Loucy (cell line): ENCODE measurements around the gene IQCF5.

Experiments
- H2AFZ ChIP-seq: fragments of 200-600 bp; sonication (generic); 2 replicates; pipeline ENCODE4 v1.6.0; 2016; ENCODE audit warnings: antibody characterized with exemption, mild to moderate bottlenecking, low read length, moderate library complexity
- H3F3A ChIP-seq: fragments of 200-600 bp; 2 replicates; pipeline ENCODE4 v1.6.0; 2016; ENCODE audit warnings: antibody characterized with exemption, low read depth, mild to moderate bottlenecking
- H3K27me3 ChIP-seq: fragments of 200-600 bp; sonication (generic); 2 replicates; pipeline ENCODE4 v1.6.1; 2014; ENCODE audit warnings: low read length, mild to moderate bottlenecking; ENCODE audit not compliant: insufficient read depth, poor library complexity, severe bottlenecking
- H3K36me3 ChIP-seq: fragments of 200-600 bp; sonication (generic); 2 replicates; pipeline ENCODE4 v1.6.1; 2016; ENCODE audit warnings: low read length; ENCODE audit not compliant: insufficient read depth
- H3K4me1 ChIP-seq: fragments of 200-600 bp; sonication (generic); 2 replicates; pipeline ENCODE4 v1.5.1; 2014; ENCODE audit warnings: low read length, mild to moderate bottlenecking; ENCODE audit not compliant: insufficient read depth, poor library complexity, severe bottlenecking
- H3K4me2 ChIP-seq: fragments of 200-600 bp; sonication (generic); 2 replicates; pipeline ENCODE4 v1.6.0; 2014; ENCODE audit warnings: antibody characterized with exemption, low read length, low read depth, mild to moderate bottlenecking; ENCODE audit not compliant: poor library complexity, severe bottlenecking
- H3K4me3 ChIP-seq: fragments of 200-600 bp; sonication (generic); 2 replicates; pipeline ENCODE4 v1.5.1; 2014; ENCODE audit warnings: low read length, mild to moderate bottlenecking, mixed read lengths; ENCODE audit not compliant: poor library complexity, severe bottlenecking
- H3K79me2 ChIP-seq: fragments of 200-600 bp; sonication (generic); 2 replicates; pipeline ENCODE4 v1.6.1; 2014; ENCODE audit warnings: low read length; ENCODE audit not compliant: insufficient read depth
- H3K9ac ChIP-seq: fragments of 200-600 bp; sonication (generic); 2 replicates; pipeline ENCODE4 v1.6.0; 2014; ENCODE audit warnings: mild to moderate bottlenecking, low read depth, low read length, moderate library complexity; ENCODE audit not compliant: poor library complexity, severe bottlenecking
- H3K9me2 ChIP-seq: fragments of 200-600 bp; sonication (generic); replicated peaks from 2 replicates; pipeline ENCODE4 v1.6.1; 2016; ENCODE audit warnings: low read depth, low read length, mixed read lengths
- H3K9me3 ChIP-seq: fragments of 200-600 bp; sonication (generic); 2 replicates; pipeline ENCODE4 v1.6.1; 2014; ENCODE audit warnings: mild to moderate bottlenecking, antibody characterized with exemption, low read length, low read depth; ENCODE audit not compliant: insufficient read depth
- H4K20me1 ChIP-seq: fragments of 200-600 bp; sonication (generic); 2 replicates; pipeline ENCODE4 v1.6.0; 2014; ENCODE audit warnings: antibody characterized with exemption, low read length, mild to moderate bottlenecking; ENCODE audit not compliant: insufficient read depth, poor library complexity, severe bottlenecking
- EZH2phosphoT487 ChIP-seq: fragments of 200-600 bp; IDR thresholded peaks from 2 replicates; pipeline ENCODE4 v1.6.1; 2018; ENCODE audit warnings: antibody characterized with exemption, mild to moderate bottlenecking, moderate library complexity, borderline replicate concordance
- TF ChIP-seq, protein P1 (sequence below): fragments of 200-600 bp; sonication (generic); conservative IDR thresholded peaks from 2 replicates; pipeline ENCODE4 v1.5.1; 2014; ENCODE audit warnings: mild to moderate bottlenecking, antibody characterized with exemption, low read length

Gene IQCF5

DNA sequence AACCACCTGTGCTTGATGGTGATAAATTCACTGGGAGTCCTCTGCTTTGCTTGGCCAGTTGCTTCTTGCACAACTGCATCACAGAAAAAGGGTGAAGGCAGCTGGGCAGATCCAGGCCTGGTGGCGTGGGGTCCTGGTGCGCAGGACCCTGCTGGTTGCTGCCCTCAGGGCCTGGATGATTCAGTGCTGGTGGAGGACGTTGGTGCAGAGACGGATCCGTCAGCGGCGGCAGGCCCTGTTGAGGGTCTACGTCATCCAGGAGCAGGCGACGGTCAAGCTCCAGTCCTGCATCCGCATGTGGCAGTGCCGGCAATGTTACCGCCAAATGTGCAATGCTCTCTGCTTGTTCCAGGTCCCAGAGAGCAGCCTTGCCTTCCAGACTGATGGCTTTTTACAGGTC, 45.1 kb downstream of the IQCF5 start:
- Histone ChIP-seq H3K36me3 (no peaks in the 10 kb centered on the region), H3K79me2 (no peaks in the 10 kb centered on the region), H3K4me1 (no peaks in the 10 kb centered on the region), H3K4me2 (no peak overlapping the region), H3K9me3 (peaks cover 5% of the 10 kb centered on the region; the same call in 1 of the 2 replicates), H3K27me3 (no peaks in the 10 kb centered on the region), H4K20me1 (no peaks in the 10 kb centered on the region), H3F3A (no peaks in the 10 kb centered on the region), H2AFZ (no peak overlapping the region), H3K9ac (no peak overlapping the region), H3K9me2 (no peaks in the 10 kb centered on the region), H3K4me3 (no peak overlapping the region)
- TF ChIP-seq EZH2phosphoT487 = no peak
- TF ChIP-seq, protein P1, sequence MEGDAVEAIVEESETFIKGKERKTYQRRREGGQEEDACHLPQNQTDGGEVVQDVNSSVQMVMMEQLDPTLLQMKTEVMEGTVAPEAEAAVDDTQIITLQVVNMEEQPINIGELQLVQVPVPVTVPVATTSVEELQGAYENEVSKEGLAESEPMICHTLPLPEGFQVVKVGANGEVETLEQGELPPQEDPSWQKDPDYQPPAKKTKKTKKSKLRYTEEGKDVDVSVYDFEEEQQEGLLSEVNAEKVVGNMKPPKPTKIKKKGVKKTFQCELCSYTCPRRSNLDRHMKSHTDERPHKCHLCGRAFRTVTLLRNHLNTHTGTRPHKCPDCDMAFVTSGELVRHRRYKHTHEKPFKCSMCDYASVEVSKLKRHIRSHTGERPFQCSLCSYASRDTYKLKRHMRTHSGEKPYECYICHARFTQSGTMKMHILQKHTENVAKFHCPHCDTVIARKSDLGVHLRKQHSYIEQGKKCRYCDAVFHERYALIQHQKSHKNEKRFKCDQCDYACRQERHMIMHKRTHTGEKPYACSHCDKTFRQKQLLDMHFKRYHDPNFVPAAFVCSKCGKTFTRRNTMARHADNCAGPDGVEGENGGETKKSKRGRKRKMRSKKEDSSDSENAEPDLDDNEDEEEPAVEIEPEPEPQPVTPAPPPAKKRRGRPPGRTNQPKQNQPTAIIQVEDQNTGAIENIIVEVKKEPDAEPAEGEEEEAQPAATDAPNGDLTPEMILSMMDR = no peak

DNA sequence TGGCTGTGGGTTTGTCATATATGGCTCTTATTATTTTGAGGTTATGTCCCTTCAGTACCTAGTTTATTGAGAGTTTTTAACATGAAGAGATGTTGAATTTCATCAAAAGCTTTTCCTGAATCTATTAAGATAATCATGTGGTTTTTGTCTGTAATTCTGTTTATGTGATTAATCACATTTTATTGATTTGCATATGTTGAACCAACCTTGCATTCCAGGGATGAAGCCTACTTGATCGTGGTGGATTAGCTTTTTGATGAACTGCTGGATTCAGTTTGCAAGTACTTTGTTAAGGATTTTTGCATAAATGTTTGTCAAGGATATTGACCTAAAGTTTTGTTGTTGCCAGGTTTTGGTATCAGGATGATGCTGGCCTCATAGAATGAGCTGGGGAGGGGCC, 47.1 kb downstream of the IQCF5 start:
- no peak overlapping the region for H3K9ac ChIP-seq
- peaks cover 7% of the 10 kb centered on the region for H3K4me1 ChIP-seq
- TF ChIP-seq, protein P1 = no peak
- no peak for TF ChIP-seq EZH2phosphoT487
- no peaks in the 10 kb centered on the region for H3F3A ChIP-seq
- H3K36me3 ChIP-seq = no peaks in the 10 kb centered on the region
- no peaks in the 10 kb centered on the region for H3K9me2 ChIP-seq
- H3K4me2 ChIP-seq = no peak overlapping the region
- H2AFZ ChIP-seq = no peak overlapping the region
- no peaks in the 10 kb centered on the region for H3K27me3 ChIP-seq
- no peaks in the 10 kb centered on the region for H4K20me1 ChIP-seq
- H3K79me2 ChIP-seq = no peaks in the 10 kb centered on the region
- peaks cover under 1% of the 10 kb centered on the region; the same call in 1 of the 2 replicates for H3K9me3 ChIP-seq
- no peak overlapping the region for H3K4me3 ChIP-seq
